GM21526 (cell line): ENCODE results near the gene NUP37.
"Not testable (repeated sequence)": the region's sequence is repeated elsewhere in the genome, so short reads cannot be mapped to it uniquely, and the experiment has no call there.

Experiments used
- ATAC-seq: cut with Tn5 transposase; IDR thresholded peaks from one replicate; pipeline ENCODE4 v1.9.1; 2021; ENCODE audit warnings: moderate library complexity; ENCODE audit not compliant: unreplicated experiment, low FRiP score

The NUP37 gene, protein sequence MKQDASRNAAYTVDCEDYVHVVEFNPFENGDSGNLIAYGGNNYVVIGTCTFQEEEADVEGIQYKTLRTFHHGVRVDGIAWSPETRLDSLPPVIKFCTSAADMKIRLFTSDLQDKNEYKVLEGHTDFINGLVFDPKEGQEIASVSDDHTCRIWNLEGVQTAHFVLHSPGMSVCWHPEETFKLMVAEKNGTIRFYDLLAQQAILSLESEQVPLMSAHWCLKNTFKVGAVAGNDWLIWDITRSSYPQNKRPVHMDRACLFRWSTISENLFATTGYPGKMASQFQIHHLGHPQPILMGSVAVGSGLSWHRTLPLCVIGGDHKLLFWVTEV

DNA sequence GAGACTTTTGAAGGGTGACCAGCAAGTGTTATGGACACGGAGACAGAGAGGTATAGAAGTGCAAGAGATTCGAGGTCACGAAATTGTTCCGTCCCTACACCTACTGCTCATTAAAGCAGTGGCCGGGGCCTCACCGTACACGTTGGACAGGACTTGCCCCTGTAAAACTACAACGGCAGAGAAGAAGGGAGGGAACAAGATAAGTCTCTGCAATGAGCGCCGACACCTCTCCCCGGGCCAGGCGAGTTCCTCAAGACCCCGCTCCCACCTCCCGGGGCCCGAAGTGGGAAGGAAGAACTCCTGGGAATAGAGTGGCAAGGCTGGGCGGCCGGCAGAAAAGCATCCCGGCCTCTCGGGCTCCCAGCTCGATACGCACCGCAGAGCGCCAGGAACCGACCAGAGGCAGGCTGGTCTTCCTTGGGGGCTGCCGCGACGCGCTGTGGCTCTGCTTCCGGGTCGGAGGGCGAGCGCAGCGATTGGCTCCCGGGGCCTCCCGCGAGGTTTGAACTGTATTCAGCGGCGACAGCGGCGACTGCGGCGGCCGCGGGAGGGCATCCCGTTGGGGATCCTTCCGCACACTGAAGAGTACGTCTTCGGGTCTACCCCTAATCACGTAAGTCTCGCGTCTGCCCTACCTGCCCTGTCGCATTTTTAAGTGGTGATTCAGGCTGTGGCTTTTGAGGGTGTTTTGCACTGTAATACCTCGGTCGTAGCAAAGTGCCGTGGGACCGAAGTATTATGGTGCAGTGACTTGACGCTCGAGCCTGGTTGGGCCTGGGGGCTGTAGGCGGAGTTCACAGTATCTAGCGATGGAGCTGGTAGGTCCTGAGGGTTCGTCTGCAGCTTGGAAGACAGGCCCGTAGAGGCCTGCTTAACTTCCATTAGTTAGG is at the start of gene NUP37, which contains the start of gene PARPBP:
Gene NUP37, minus strand, starts transcription at position 441 of the 890 bp plus-strand sequence. CDS start 1,596 bp downstream, outside the sequence.
Gene PARPBP, plus strand, starts transcription at position 510 of the 890 bp plus-strand sequence. CDS start 3,706 bp downstream, outside the sequence.
- peak; percentile 94 for ATAC-seq

DNA sequence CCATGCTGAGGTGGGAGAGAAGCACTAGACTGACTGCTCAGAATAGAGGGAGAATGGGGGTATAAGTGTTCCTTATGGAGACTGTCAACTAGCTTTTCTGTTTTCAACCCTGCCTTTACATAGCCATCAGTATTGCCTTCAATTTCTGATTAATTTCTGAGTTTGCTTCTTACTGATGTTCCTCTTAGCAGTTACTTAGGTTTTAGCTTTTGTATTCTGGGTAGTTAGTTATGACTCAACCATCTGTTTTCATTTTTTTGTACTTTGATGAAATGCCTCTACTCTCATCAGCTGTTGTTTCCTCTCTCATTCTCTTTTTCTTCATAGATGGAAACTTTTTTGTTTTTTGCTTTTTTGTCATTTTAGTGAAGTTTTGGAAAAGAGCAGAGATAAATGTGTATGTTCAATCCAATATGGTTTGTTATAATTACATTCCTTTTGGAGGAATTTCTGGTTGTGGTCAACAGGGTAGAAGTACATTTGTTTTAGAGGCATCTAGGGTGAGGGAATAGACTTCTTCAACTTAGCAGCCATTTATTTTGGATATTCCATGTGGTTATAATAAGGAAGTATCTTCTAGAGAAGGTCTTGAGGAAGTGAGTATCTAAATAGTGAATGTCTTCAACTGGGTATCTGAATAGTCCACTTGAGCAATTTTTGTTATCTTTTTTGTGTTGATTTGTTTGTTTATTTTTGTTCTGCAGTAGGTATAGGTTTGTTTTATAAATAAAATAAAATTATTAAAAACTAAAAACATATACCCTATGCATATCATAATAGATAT is 48.1 kb upstream of the NUP37 start:
- ATAC-seq, result peak; percentile 61

DNA sequence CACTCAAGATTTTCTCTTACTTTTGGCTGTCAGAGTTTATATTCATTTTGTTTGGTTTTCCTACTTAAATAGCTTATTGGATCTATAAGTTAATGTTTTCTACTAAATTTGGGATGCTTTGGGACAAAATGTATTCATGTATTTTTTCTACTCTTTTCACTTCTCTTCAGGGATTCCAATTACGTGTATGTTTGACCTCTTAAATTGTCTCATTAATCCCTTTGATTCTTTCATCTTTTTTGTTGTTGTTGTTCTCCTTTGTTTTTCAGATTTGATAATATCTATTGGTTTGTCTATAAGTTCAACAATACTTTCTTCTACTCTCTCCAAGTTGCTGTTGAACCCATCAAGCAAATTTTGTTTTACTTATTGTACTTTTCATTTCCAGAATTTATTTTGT is 43.5 kb upstream of the NUP37 start:
- ATAC-seq, result no peak

DNA sequence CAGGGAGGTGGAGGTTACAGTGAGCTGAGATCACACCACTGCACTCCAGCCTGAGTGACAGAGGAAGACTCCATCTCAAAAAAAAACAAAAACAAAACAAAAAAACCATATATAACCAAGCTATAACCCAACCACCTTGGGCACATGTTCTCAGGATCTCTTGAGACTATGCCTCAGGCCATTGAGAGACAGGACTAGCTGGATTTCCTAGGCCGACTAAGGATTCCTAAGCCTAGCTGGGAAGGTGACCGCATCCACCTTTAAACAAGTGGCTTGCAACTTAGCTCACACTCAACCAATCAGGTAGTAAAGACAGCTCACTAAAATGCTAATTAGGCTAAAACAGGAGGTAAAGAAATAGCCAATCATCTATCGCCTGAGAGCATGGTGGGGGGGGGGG is 35.3 kb upstream of the NUP37 start:
- not testable (repeated sequence) for ATAC-seq

DNA sequence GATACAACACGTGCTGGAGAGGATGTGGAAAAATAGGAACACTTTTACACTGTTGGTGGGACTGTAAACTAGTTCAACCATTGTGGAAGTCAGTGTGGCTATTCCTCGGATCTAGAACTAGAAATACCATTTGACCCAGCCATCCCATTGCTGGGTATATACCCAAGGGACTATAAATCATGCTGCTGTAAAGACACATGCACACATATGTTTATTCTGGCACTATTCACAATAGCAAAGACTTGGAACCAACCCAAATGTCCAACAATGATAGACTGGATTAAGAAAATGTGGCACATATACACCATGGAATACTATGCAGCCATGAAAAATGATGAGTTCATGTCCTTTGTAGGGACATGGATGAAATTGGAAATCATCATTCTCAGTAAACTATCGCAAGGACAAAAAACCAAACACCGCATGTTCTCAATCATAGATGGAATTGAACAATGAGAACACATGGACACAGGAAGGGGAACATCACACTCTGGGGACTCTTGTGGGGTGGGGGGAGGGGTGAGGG is 27.2 kb upstream of the NUP37 start:
- not testable (repeated sequence) for ATAC-seq

DNA sequence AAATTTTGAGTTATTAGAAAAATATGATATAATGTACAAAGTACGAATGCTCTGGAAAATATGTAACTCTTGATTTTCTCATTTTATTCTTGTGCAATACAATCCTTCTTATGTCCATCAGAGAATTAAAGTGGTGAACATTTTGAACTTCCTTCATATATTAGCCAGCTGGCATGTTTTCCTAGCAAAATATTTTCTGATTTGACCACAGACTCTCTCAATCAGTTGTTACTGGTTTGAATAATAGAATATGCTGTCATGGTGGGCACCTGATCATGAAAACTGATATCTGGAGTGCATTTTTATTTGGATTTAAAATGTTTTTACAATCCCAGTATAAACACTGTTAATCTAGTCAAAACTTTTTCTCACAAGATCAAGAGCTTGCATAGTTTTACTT is 24.3 kb upstream of the NUP37 start:
- ATAC-seq, result no peak

DNA sequence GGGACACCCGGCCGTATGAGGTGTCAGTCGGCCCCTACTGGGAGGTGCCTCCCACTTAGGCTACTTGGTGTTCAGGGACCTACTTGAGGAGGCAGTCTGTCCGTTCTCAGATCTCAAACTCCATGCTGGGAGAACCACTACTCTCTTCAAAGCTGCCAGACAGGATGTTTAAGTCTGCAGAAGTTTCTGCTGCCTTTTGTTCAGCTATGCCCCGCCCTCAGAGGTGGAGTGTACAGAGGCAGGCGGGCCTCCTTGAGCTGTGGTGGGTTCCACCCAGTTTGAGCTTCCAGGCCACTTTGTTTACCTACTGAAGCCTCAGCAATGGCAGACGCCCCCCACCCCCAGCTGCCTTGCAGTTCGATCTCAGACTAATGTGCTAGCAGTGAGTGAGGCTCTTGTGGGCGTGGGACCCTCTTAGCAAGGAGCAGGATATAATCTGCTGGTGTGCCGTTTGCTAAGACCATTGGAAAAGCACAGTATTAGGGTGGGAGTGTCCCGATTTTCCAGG is 23.0 kb upstream of the NUP37 start:
- not testable (repeated sequence) for ATAC-seq

DNA sequence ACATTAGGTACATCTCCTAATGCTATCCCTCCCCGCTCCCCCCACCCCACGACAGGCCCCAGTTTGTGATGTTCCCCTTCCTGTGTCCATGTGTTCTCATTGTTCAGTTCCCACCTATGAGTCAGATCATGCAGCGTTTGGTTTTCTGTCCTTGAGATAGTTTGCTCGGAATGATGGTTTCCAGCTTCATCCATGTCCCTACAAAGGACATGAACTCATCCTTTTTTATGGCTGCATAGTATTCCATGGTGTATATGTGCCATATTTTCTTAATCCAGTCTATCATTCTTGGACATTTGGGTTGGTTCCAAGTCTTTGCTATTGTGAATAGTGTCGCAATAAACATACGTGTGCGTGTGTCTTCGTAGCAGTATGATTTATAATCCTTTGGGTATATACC is 17.7 kb upstream of the NUP37 start:
- not testable (repeated sequence) for ATAC-seq

DNA sequence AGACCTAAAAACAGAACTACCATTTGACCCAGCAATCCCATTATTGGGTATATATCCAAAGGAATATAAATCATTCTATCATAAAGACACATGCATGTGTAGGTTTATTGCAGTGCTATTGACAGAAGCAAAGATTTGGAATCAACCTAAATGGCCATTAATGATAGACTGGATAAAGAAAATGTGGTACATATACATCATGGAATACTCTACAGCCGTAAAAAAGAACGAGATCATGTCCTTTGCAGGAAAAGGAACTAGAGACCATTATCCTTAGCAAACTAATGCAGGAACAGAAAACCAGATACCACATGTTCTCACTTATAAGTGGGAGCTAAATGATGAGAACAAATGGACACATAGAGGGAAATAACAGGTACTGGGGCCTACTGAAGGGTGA is 11.5 kb upstream of the NUP37 start:
- ATAC-seq, result not testable (repeated sequence)

DNA sequence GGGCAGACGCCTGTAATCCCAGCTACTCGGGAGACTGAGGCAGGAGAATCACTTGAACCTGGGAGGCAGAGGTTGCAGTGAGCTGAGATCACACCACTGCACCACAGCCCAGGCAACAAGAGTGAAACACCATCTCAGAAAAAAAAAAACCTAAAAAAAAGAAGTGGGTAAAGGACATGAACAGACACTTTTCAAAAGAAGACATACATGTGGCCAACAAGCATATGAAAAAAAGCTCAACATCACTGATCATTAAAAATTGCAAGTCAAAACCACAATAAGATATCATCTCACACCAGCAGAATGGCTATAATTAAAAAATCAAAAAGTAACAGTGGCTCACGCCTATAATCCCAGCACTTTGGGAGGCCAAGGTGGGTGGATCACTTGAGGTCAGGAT is 10.8 kb upstream of the NUP37 start:
- ATAC-seq, result not testable (repeated sequence)

DNA sequence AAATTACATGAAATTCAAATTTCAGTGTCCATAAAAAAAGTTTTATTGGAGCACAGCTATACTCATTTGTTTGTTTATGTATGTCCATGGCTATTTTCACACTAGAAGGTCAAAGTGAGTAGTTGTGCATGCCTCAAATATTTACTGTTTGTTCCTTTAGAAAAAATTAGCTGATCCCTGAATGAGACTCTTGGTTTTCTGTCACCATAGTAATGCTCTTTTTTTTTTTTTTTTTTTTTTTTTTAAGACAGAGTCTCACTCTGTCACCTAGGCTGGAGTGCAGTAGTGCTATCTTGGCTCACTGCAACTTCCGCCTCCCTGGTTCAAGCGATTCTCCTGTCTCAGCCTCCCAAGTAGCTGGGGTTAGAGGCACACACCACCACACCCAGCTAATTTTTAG is 1.4 kb upstream of the NUP37 start:
- not testable (repeated sequence) for ATAC-seq

DNA sequence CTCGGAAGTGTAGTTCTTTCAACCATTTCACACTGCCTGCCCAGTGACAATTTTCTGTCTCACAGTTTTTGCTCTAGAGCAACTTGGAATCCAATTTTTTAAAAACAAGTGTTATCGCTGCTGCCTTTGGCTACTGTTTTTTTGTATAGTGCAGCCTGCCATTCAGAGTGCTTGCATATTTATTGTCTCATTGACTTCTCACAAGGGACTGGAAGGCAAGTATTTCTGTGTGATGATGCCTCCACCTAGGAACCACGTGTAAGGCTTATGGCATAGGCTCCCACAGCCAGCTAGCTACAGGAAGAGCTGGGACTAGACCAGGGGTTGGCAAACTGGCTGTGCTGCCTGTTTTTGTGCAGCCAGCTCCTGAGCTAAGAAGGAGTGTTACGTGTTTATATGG is 972 bp upstream of the NUP37 start:
- ATAC-seq, result no peak

DNA sequence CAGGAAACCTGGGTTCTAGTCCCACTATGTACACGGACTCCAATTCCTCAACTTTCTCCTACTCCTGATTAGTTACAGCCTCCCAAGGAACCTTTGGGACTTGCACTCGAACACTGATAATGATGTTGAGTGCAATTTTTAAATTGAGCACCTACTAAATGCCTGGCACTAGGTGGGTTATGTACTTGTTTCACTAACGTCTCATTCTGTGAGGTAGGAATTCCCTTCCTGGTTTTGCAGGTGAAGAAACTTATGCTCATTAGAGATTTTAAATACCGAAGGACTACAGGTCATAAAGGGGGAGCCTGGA is 605 bp upstream of the NUP37 start:
- no peak for ATAC-seq

DNA sequence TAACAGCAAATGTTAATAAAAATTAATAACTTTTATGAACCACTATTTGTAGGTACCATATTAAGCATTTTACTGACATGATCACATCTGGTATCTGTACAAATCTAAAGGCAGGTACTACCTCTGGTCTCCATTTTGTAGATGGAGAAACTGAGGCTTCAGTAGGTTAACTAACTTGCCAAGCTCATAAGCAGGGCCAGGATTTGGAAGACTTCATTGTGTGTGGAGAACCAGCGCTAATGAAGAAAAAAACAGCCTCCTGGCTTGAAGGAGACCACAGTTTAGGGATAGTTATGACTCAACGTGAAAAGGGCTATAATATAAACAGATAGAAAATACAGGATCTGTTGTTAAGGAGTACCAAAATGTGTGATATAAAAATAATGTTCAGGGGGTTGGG is 1.0 kb downstream of the NUP37 start:
- no peak for ATAC-seq

DNA sequence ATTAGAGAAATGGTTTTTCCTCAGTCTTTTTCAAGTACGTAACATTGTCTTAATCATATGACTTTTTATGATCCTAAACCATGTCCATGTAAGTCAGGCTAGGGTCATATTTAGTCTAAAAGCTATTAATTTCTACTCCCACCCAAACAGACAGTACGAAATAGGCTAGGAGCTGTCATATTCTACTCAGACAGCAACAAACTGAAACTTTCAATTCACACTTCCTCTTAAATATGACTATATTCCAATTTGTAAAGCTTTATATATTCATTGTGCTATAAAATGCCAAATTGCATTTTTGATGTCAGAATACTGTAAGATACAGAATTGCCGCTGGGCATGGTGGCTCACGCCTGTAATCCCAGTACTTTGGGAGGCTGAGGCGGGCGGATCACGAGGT is 3.5 kb downstream of the NUP37 start:
- no peak for ATAC-seq

DNA sequence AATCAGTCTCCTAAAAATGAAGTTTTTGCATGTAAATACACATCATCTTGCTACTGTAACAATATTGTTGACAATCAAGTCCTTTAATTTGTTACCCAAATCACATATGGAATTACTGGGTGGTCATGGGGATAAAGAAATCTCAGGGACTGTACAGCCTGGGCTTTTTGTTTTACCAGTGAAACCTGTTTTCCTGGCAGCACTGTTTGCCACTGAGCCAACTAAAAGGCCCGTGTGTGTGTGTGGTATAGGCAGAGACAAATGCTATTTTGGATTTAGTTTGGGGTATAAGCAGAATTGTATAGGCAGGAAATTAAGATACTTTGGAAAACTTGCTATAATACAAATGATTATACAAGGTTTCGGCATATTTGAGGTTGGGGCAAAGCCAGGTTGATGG is 5.7 kb downstream of the NUP37 start:
- ATAC-seq, result no peak

DNA sequence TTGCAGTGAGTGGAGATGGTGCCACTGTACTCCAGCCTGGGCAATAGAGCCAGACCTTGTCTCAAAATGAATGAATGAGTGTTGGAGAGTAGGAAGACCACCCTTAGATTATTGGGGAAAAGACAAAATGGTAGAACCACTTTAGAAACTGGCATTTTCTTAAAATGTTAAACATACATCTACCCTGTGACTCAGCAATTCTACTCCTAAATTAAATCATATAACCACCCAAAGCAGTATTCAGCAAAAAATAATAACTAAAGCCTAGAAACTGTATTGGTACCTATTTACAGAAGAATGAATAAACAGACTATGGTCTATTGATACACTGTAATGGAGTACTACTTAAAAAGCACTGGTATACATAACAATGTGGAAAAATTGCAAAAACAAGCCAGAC is 9.1 kb downstream of the NUP37 start:
- no peak for ATAC-seq

DNA sequence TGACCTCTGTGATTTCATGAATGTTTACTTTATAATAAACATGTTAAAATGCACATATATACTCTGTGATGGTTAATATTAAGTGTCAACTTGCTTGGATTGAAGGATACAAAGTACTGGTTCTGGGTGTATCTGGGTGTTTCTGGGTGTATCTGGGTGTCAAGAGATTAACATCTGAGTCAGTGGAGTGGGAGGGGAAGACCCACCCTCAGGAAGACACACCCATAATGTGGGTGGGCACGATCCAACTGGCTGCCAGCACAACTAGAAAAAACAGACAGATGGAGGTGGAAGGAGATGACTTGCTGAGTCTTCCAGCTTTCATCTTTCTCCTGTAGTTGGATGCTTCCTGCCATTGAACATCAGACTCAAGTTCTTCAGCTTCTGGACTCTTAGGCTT is 11.9 kb downstream of the NUP37 start:
- no peak for ATAC-seq

DNA sequence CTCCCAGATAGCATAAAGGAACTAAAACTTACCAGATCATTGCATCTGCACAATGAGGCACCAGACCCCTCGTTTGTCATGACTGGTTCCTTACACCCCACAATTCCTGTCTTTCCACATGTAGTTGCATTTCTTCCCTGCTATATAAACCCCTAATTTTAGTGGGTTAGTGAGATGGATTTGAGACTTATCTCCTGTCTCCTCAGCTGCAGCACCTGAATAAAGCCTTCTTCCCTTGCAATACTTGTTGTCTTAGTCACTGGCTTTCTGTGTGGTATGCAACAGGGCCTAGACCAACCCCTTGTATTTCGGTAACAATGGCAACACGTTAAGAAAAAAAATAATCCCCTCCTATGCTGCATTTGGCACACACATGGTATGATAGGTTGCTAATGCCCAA is 13.0 kb downstream of the NUP37 start:
- ATAC-seq, result no peak

DNA sequence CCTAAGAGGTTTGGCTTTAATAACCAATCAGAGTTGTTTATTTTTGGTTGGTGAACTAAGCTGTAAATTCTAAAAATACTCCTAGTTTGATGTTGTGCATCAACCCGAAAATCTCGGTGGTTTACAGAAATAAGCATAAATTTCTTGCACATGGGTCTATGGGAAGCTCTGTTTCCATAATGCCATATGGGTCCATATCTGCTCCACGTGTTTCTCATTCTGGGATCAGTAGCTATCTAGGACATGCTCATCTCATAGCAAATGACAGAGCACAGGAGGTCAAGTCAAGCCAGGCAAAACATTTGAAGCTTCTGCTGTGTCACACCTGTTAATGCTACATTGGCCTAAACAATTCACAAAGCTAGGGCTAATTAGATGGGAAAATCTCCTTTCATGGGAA is 23.1 kb downstream of the NUP37 start:
- no peak for ATAC-seq
